ENCODE measurements around the gene PTRHD1.

Gene PTRHD1

GRCh38 chr2:24749069-24749691, 44.0 kb downstream of the PTRHD1 start:
- DNase-seq (no peak), ATAC-seq (ENCODE audit: insufficient read depth, low read depth) (no peak)
- no peaks in the 10 kb centered on the region for H4K20me1 ChIP-seq (ENCODE audit: insufficient read depth, low read length)
- no peak for TF ChIP-seq EZH2 (IDR thresholded peaks at IDR 0.05; ENCODE audit: borderline replicate concordance, low read depth, low read length, severe bottlenecking)
- no peak for TF ChIP-seq CTCF (IDR thresholded peaks at IDR 0.05; ENCODE audit: borderline replicate concordance, extremely low read depth, low read length, poor library complexity, severe bottlenecking)
- no peaks in the 10 kb centered on the region for H3K9me3 ChIP-seq (ENCODE audit: insufficient read depth, low read length, severe bottlenecking)
- H3K4me1 ChIP-seq (ENCODE audit: insufficient read depth, low read length) = no peaks in the 10 kb centered on the region
- no peak overlapping the region for H3K4me3 ChIP-seq (ENCODE audit: low read depth in 1 of 2, low read length in 2 of 2)
- H3K79me2 ChIP-seq (ENCODE audit: insufficient read depth, low read length) = no peaks in the 10 kb centered on the region
- H3K36me3 ChIP-seq (ENCODE audit: insufficient read depth, low read length) = peaks cover 38% of the 10 kb centered on the region
- no peaks in the 10 kb centered on the region for H3K27me3 ChIP-seq (ENCODE audit: insufficient read depth, low read length, poor library complexity)
- no peak overlapping the region for H3K4me2 ChIP-seq (ENCODE audit: insufficient read depth, low read length)
- no peak overlapping the region for H3K27ac ChIP-seq (ENCODE audit: low read length)
- H2AFZ ChIP-seq (ENCODE audit: low read depth, low read length) = no peak overlapping the region
- no peak overlapping the region for H3K9ac ChIP-seq (ENCODE audit: low read depth, low read length)

GRCh38 chr2:24747299-24747698, 45.9 kb downstream of the PTRHD1 start:
- no peaks in the 10 kb centered on the region for H4K20me1 ChIP-seq (ENCODE audit: insufficient read depth, low read length)
- no peak overlapping the region for H3K9ac ChIP-seq (ENCODE audit: low read depth, low read length)
- no peaks in the 10 kb centered on the region for H3K4me1 ChIP-seq (ENCODE audit: insufficient read depth, low read length)
- no peak overlapping the region for H3K4me3 ChIP-seq (ENCODE audit: low read depth in 1 of 2, low read length in 2 of 2)
- H3K36me3 ChIP-seq (ENCODE audit: insufficient read depth, low read length) = peaks cover 26% of the 10 kb centered on the region
- no peak overlapping the region for H3K27ac ChIP-seq (ENCODE audit: low read length)
- TF ChIP-seq CTCF (IDR thresholded peaks at IDR 0.05; ENCODE audit: borderline replicate concordance, extremely low read depth, low read length, poor library complexity, severe bottlenecking) = no peak
- no peak for TF ChIP-seq EZH2 (IDR thresholded peaks at IDR 0.05; ENCODE audit: borderline replicate concordance, low read depth, low read length, severe bottlenecking)
- no peaks in the 10 kb centered on the region for H3K79me2 ChIP-seq (ENCODE audit: insufficient read depth, low read length)
- H3K9me3 ChIP-seq (ENCODE audit: insufficient read depth, low read length, severe bottlenecking) = no peaks in the 10 kb centered on the region
- no peak overlapping the region for H3K4me2 ChIP-seq (ENCODE audit: insufficient read depth, low read length)
- no peak overlapping the region for H2AFZ ChIP-seq (ENCODE audit: low read depth, low read length)
- DNase-seq (no peak), ATAC-seq (ENCODE audit: insufficient read depth, low read depth) (no peak)
- no peaks in the 10 kb centered on the region for H3K27me3 ChIP-seq (ENCODE audit: insufficient read depth, low read length, poor library complexity)

- Histone ChIP-seq H2AFZ (ENCODE audit: low read depth, low read length) (no peak overlapping the region), H3K36me3 (ENCODE audit: insufficient read depth, low read length) (peaks cover 30% of the 10 kb centered on the region), H3K4me3 (ENCODE audit: low read depth in 1 of 2, low read length in 2 of 2) (no peak overlapping the region), H4K20me1 (ENCODE audit: insufficient read depth, low read length) (no peaks in the 10 kb centered on the region), H3K4me2 (ENCODE audit: insufficient read depth, low read length) (no peak overlapping the region), H3K9me3 (ENCODE audit: insufficient read depth, low read length, severe bottlenecking) (no peaks in the 10 kb centered on the region), H3K27me3 (ENCODE audit: insufficient read depth, low read length, poor library complexity) (no peaks in the 10 kb centered on the region), H3K4me1 (ENCODE audit: insufficient read depth, low read length) (no peaks in the 10 kb centered on the region), H3K27ac (ENCODE audit: low read length) (no peak overlapping the region), H3K79me2 (ENCODE audit: insufficient read depth, low read length) (no peaks in the 10 kb centered on the region), H3K9ac (ENCODE audit: low read depth, low read length) (no peak overlapping the region)
- ATAC-seq (ENCODE audit: insufficient read depth, low read depth) (no peak), DNase-seq (no peak)
- TF ChIP-seq CTCF (IDR thresholded peaks at IDR 0.05; ENCODE audit: borderline replicate concordance, extremely low read depth, low read length, poor library complexity, severe bottlenecking) (no peak), EZH2 (IDR thresholded peaks at IDR 0.05; ENCODE audit: borderline replicate concordance, low read depth, low read length, severe bottlenecking) (no peak)
Measured at GRCh38 chr2:24745825-24746224, 47.4 kb downstream of the PTRHD1 start.

All from DND-41 (cell line).